SU-DHL-6 (cell line): ENCODE data around the gene IL12RB2.

Experiments used
- EZH2phosphoT487 ChIP-seq: fragments of 200-600 bp; sonication (generic), shearing (Covaris generic); conservative IDR thresholded peaks from 2 replicates; pipeline ENCODE4 v1.6.1; 2018; ENCODE audit warnings: mild to moderate bottlenecking, antibody characterized with exemption, low read length, moderate library complexity, mixed read lengths
- TF ChIP-seq, protein P1 (sequence below): fragments of 200-600 bp; sonication (generic); IDR thresholded peaks from one replicate; pipeline ENCODE4 v1.5.1; 2017; ENCODE audit warnings: antibody characterized with exemption, mild to moderate bottlenecking, low read length, moderate library complexity; ENCODE audit not compliant: insufficient read depth, poor library complexity, severe bottlenecking

DNA sequence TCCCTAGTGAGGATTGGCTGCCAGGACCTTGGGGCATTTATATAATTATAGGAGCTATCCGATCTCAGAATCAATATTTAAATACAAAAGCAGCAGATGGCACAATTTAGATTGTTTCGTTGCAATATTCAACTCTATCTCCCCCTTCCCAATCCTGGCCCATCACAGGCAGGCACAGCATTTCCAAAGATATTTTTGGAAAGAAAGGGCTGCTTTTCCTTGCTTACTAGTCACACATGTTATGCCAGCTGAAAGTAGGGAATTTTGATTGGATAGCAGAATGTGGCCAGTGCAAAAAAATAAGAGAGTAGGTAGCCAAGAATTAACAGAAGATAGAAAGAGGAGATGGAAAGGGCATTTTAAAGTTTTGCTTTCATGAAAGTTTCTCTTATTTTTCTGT, 37.9 kb downstream of the IL12RB2 start:
- TF ChIP-seq EZH2phosphoT487 = no peak
- TF ChIP-seq, protein P1, sequence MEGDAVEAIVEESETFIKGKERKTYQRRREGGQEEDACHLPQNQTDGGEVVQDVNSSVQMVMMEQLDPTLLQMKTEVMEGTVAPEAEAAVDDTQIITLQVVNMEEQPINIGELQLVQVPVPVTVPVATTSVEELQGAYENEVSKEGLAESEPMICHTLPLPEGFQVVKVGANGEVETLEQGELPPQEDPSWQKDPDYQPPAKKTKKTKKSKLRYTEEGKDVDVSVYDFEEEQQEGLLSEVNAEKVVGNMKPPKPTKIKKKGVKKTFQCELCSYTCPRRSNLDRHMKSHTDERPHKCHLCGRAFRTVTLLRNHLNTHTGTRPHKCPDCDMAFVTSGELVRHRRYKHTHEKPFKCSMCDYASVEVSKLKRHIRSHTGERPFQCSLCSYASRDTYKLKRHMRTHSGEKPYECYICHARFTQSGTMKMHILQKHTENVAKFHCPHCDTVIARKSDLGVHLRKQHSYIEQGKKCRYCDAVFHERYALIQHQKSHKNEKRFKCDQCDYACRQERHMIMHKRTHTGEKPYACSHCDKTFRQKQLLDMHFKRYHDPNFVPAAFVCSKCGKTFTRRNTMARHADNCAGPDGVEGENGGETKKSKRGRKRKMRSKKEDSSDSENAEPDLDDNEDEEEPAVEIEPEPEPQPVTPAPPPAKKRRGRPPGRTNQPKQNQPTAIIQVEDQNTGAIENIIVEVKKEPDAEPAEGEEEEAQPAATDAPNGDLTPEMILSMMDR = no peak
